ENCODE measurements around the gene BLOC1S6.
A peak's percentile ranks its signal among the peaks of the same experiment; 100 is the strongest.

BLOC1S6 gene, protein sequence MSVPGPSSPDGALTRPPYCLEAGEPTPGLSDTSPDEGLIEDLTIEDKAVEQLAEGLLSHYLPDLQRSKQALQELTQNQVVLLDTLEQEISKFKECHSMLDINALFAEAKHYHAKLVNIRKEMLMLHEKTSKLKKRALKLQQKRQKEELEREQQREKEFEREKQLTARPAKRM

DNA sequence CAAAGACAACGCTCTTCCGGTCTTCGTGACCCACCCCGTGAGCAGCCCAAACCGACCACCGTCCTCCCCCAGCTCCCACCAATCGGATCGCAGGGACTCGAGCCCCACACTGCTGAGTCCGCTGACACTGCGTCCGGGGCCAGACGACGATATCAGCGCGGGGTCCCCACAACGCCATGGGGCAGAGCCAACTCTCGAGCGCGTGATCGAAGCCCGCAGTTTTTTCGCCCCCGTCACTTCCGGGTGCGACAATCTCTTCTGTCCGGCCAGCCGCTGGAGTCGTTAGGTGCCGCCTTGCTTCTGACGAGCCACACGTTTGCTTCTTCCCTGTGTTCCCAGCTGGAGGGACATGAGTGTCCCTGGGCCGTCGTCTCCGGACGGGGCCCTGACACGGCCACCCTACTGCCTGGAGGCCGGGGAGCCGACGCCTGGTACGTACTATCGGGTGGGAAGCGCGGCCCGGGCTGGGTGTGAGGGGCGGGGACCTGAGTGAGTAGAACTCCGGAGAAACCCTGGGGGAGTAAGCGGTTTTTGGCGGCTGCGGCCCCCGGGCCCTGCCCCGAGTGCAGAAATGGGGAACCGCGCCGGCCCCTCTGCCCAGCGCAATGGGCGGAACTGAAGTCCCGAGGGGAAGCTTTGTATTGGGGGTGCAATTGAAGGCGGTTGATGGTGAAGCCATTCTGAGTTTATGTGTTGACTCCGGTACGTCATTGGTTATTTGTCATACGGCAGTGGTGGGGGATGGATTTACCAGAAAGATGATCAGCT, at the start of gene BLOC1S6:
Gene BLOC1S6, plus strand, starts transcription at position 285 of the 768 bp plus-strand sequence. Its CDS starts 65 bp downstream, at position 350.
- Histone ChIP-seq H3K9ac (ENCODE audit: low read length in 5 of 5) (peak within 1 kb of the TSS; percentile 97 to 99 (median 99)), H3K27ac (ENCODE audit: low read depth, low read length) (peak within 1 kb of the TSS; percentile 100)

DNA sequence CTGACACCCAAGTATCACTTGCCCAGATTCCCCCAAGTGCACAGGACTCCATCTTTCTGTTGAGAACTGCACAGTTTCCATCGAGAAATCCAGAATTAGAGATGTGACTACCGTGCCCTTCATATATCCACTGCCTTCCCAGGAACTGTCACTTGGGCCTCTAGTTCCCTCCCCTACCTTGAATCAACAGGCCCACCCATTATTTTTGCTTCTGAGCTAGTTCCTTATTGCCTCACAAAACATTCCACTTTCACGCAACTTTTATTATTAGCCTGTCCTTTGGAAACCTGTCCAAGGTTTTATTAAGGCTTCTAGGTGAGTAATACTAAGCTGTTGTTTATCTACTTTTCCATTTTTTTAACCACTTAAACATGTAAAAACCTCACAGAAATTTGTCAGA, 47.5 kb upstream of the BLOC1S6 start:
- Histone ChIP-seq H3K4me3 (ENCODE audit: low read depth in 1 of 5, low read length in 5 of 5) (no peak overlapping the region), H3K9ac (ENCODE audit: low read length in 5 of 5) (no peak overlapping the region), H3K27me3 (ENCODE audit: control insufficient read depth in 5 of 5, insufficient read depth in 4 of 5, low read length in 5 of 5) (no peaks in the 10 kb centered on the region), H3K9me3 (ENCODE audit: control insufficient read depth in 5 of 5, low read length in 5 of 5) (no peaks in the 10 kb centered on the region), H3K4me1 (ENCODE audit: control insufficient read depth in 5 of 5, insufficient read depth in 5 of 5, low read length in 5 of 5) (no peaks in the 10 kb centered on the region), H3K27ac (ENCODE audit: low read depth, low read length) (no peak overlapping the region), H3K36me3 (ENCODE audit: control insufficient read depth in 5 of 5, insufficient read depth in 5 of 5, low read length in 5 of 5) (no peaks in the 10 kb centered on the region)

More for the DNA sequence above, at the start of gene BLOC1S6:
- no peaks in the 10 kb centered on the region for H3K27me3 ChIP-seq (ENCODE audit: control insufficient read depth in 5 of 5, insufficient read depth in 4 of 5, low read length in 5 of 5)
- H3K4me1 ChIP-seq (ENCODE audit: control insufficient read depth in 5 of 5, insufficient read depth in 5 of 5, low read length in 5 of 5): peaks cover 11 to 38% (median 28%) of the 10 kb centered on the region in 5 donors
- no peaks in the 10 kb centered on the region for H3K9me3 ChIP-seq (ENCODE audit: control insufficient read depth in 5 of 5, low read length in 5 of 5)
- no peaks in the 10 kb centered on the region for H3K36me3 ChIP-seq (ENCODE audit: control insufficient read depth in 5 of 5, insufficient read depth in 5 of 5, low read length in 5 of 5)
- peak within 1 kb of the TSS; percentile 79 to 95 (median 90) for H3K4me3 ChIP-seq (ENCODE audit: low read depth in 1 of 5, low read length in 5 of 5)

DNA sequence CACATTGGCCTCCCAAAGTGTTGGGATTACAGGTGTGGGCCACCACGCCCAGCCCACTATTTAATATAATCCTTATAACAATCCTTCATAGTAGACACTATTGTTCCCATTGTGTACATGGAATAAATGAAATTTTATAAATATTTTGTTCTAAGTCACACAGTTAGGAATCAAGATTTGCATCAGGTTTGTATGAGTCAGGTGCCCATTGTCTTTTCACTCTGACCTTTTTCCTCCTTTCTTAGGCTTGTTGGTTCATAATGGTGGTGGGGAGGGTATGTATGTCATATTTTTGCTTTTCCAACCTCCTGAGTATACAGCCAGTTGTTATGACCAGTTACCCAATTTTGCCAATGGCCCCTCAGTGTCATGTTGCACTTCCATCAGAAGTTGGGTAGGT, 46.6 kb upstream of the BLOC1S6 start:
- H3K27ac ChIP-seq (ENCODE audit: low read depth, low read length): no peak overlapping the region
- H3K9me3 ChIP-seq (ENCODE audit: control insufficient read depth in 5 of 5, low read length in 5 of 5): no peaks in the 10 kb centered on the region
- no peaks in the 10 kb centered on the region for H3K27me3 ChIP-seq (ENCODE audit: control insufficient read depth in 5 of 5, insufficient read depth in 4 of 5, low read length in 5 of 5)
- no peak overlapping the region for H3K4me3 ChIP-seq (ENCODE audit: low read depth in 1 of 5, low read length in 5 of 5)
- no peak overlapping the region for H3K9ac ChIP-seq (ENCODE audit: low read length in 5 of 5)
- no peaks in the 10 kb centered on the region for H3K4me1 ChIP-seq (ENCODE audit: control insufficient read depth in 5 of 5, insufficient read depth in 5 of 5, low read length in 5 of 5)
- no peaks in the 10 kb centered on the region for H3K36me3 ChIP-seq (ENCODE audit: control insufficient read depth in 5 of 5, insufficient read depth in 5 of 5, low read length in 5 of 5)

DNA sequence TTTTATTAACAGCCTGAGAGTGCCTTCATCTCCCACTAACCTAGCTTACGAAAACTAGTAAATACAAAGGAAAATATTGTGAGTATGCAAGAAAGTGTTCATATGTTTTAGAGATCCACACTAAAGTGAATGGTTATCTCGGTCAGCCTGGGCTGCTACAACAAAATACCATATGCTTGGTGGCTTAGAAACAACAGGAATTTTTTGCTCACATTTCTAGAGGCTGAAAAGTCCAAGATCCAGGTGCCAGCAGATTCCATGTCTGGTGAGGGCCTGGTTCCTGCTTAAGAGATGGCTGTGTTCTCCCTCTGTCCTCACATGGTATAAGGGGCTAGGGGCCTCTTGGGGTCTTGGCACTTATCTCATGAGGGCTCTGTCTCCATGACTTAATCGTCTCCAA, 44.1 kb upstream of the BLOC1S6 start:
- H3K4me1 ChIP-seq (ENCODE audit: control insufficient read depth in 5 of 5, insufficient read depth in 5 of 5, low read length in 5 of 5): no peaks in the 10 kb centered on the region
- no peak overlapping the region for H3K9ac ChIP-seq (ENCODE audit: low read length in 5 of 5)
- peaks cover 0 to 2% (median 0%) of the 10 kb centered on the region in 5 donors for H3K27me3 ChIP-seq (ENCODE audit: control insufficient read depth in 5 of 5, insufficient read depth in 4 of 5, low read length in 5 of 5)
- no peak overlapping the region for H3K4me3 ChIP-seq (ENCODE audit: low read depth in 1 of 5, low read length in 5 of 5)
- no peaks in the 10 kb centered on the region for H3K36me3 ChIP-seq (ENCODE audit: control insufficient read depth in 5 of 5, insufficient read depth in 5 of 5, low read length in 5 of 5)
- H3K9me3 ChIP-seq (ENCODE audit: control insufficient read depth in 5 of 5, low read length in 5 of 5): no peaks in the 10 kb centered on the region
- H3K27ac ChIP-seq (ENCODE audit: low read depth, low read length): no peak overlapping the region

DNA sequence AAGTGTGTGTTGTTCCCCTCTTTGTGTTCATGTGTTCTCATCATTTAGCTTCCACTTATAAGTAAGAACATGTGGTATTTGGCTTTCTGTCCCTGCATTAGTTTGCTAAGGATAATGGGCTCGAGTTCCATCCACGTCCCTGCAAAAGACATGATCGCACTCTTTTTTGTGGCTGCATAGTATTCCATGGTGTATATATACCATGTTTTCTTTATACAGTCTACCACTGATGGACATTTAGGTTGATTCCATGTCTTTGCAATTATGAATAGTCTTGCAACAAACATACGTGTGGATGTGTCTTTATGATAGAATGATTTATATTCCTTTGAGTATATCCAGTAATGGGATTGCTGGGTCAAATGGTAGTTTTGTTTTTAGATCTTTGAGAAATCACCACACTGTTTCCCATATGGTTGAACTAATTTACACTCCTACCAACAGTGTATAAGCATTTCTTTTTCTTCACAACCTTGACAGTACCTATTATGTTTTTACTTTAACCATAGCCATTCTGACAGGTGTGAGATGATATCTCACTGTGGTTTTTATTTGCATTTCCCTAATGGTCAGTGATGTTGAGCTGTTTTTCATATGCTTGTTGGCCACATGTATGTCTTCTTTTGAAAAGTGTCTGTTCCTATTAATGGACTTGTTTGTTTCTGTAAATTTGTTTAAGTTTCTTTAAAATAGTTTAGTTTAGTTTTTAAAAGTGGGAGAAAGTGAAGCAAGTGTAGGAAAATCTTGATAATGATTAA, 42.7 kb upstream of the BLOC1S6 start:
- no peaks in the 10 kb centered on the region for H3K9me3 ChIP-seq (ENCODE audit: control insufficient read depth in 5 of 5, low read length in 5 of 5)
- H3K4me1 ChIP-seq (ENCODE audit: control insufficient read depth in 5 of 5, insufficient read depth in 5 of 5, low read length in 5 of 5): no peaks in the 10 kb centered on the region
- peaks cover 0 to 6% (median 0%) of the 10 kb centered on the region in 5 donors for H3K27me3 ChIP-seq (ENCODE audit: control insufficient read depth in 5 of 5, insufficient read depth in 4 of 5, low read length in 5 of 5)
- H3K4me3 ChIP-seq (ENCODE audit: low read depth in 1 of 5, low read length in 5 of 5): no peak overlapping the region
- no peaks in the 10 kb centered on the region for H3K36me3 ChIP-seq (ENCODE audit: control insufficient read depth in 5 of 5, insufficient read depth in 5 of 5, low read length in 5 of 5)
- no peak overlapping the region for H3K9ac ChIP-seq (ENCODE audit: low read length in 5 of 5)
- no peak overlapping the region for H3K27ac ChIP-seq (ENCODE audit: low read depth, low read length)

DNA sequence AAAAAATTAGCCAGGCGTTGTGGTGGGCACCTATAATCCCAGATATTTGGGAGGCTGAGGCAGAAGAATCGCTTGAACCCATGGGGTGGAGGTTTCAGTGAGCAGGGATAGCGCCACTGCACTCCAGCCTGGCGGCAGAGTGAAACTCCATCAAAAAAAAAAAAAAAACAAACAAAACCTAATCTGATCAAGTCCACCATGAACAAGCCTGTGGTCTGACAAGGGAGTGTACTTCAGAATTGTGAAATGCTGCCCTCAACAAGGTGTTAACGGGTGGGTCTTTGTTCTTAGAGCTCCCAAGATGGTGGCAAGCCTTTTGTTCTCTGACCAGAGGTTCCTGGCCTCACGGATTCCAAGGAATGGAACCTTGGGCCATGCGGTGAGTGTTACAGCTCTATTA, 40.4 kb upstream of the BLOC1S6 start:
- Histone ChIP-seq H3K9me3 (ENCODE audit: control insufficient read depth in 5 of 5, low read length in 5 of 5) (no peaks in the 10 kb centered on the region), H3K4me3 (ENCODE audit: low read depth in 1 of 5, low read length in 5 of 5) (no peak overlapping the region), H3K9ac (ENCODE audit: low read length in 5 of 5) (no peak overlapping the region), H3K36me3 (ENCODE audit: control insufficient read depth in 5 of 5, insufficient read depth in 5 of 5, low read length in 5 of 5) (no peaks in the 10 kb centered on the region), H3K4me1 (ENCODE audit: control insufficient read depth in 5 of 5, insufficient read depth in 5 of 5, low read length in 5 of 5) (no peaks in the 10 kb centered on the region), H3K27me3 (ENCODE audit: control insufficient read depth in 5 of 5, insufficient read depth in 4 of 5, low read length in 5 of 5) (peaks cover 0 to 6% (median 0%) of the 10 kb centered on the region in 5 donors), H3K27ac (ENCODE audit: low read depth, low read length) (no peak overlapping the region)

DNA sequence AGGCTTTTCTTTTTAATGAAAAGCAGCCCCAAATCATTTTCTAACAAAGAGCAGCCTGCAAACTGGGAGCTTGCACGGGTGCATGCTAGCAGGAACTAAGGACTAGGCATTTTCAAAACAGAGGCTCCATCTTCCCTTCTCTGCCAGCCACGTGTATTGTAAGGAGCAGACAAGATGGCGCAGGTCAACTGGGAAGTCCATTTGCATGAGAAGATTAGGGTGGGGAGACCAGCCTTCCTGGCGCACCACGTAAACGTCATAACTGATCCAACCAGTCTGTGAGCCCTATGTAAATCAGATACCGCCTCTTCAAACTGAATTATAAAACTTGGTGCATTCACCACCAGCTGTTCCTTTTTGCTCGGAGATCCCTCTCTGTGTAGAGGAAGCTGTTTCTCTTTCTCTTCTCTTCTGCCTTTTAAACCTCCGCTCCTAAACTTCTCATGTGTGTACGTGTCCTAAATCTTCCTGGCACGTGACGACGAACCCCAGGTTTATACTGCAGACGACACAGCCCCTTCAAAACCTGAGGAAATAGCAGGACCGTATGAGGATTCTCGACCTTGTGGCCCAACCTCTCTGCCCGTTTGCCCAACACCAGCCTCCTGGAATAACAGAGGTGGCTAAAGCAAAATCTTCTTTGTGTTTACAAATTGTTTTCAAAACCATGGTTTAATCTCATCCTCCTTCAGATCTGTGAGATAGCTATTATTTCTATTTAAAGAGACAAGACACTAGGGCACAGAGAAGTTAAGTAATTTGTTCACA, 38.2 kb upstream of the BLOC1S6 start:
- Histone ChIP-seq H3K36me3 (ENCODE audit: control insufficient read depth in 5 of 5, insufficient read depth in 5 of 5, low read length in 5 of 5) (no peaks in the 10 kb centered on the region), H3K9ac (ENCODE audit: low read length in 5 of 5) (no peak overlapping the region), H3K4me1 (ENCODE audit: control insufficient read depth in 5 of 5, insufficient read depth in 5 of 5, low read length in 5 of 5) (no peaks in the 10 kb centered on the region), H3K4me3 (ENCODE audit: low read depth in 1 of 5, low read length in 5 of 5) (no peak overlapping the region), H3K27me3 (ENCODE audit: control insufficient read depth in 5 of 5, insufficient read depth in 4 of 5, low read length in 5 of 5) (peaks cover 0 to 6% (median 0%) of the 10 kb centered on the region in 5 donors), H3K9me3 (ENCODE audit: control insufficient read depth in 5 of 5, low read length in 5 of 5) (no peaks in the 10 kb centered on the region), H3K27ac (ENCODE audit: low read depth, low read length) (no peak overlapping the region)

DNA sequence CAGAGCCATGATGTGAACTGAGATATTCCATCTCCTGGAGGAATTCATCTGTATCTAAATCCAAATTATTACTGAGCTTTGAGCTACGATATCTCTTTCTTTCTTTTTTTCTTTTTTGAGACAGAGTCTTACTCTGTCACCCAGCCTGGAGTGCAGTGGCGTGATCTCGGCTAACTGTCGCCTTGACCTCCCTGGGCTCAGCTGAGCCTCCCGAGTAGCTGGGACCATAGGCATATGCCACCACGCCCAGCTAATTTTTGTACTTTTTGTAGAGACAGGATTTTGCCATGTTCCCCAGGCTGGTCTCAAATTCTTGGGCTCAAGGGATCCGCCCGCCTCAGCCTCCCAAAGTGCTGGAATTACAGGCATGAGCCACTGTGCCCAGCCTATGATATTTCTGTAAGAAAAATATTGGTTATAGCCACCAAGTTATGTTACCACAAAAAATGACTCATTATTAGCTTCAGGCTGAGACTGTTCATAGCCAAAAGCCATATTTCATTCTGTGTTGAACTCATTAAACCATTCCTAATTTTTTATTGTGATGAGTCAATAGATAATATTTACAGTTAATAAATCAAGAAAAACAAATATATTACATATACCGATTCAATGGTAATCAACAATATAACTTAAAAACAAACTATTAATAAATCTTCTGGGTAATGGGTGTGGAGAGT, 37.5 kb upstream of the BLOC1S6 start:
- Histone ChIP-seq H3K36me3 (ENCODE audit: control insufficient read depth in 5 of 5, insufficient read depth in 5 of 5, low read length in 5 of 5) (no peaks in the 10 kb centered on the region), H3K9ac (ENCODE audit: low read length in 5 of 5) (no peak overlapping the region), H3K27me3 (ENCODE audit: control insufficient read depth in 5 of 5, insufficient read depth in 4 of 5, low read length in 5 of 5) (peaks cover 0 to 6% (median 0%) of the 10 kb centered on the region in 5 donors), H3K4me1 (ENCODE audit: control insufficient read depth in 5 of 5, insufficient read depth in 5 of 5, low read length in 5 of 5) (no peaks in the 10 kb centered on the region), H3K4me3 (ENCODE audit: low read depth in 1 of 5, low read length in 5 of 5) (no peak overlapping the region), H3K9me3 (ENCODE audit: control insufficient read depth in 5 of 5, low read length in 5 of 5) (no peaks in the 10 kb centered on the region), H3K27ac (ENCODE audit: low read depth, low read length) (no peak overlapping the region)

DNA sequence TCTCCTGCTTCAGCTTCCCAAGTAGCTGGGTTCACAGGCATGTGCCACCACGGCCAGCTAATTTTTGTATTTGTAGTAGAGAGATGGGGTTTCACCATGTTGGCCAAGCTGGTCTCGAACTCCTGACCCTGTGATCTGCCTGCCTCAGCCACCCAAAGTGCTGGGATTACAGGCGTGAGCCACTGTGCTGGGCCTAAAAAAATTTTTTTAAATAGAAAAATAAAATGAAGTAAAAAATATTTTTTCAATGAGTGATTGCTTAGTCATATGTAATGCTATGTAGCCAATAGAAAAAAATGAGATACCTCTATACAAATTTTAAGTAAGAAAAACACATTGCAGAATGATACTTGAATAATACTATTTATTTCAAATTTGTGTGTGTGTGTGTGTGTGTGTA, 36.7 kb upstream of the BLOC1S6 start:
- Histone ChIP-seq H3K9me3 (ENCODE audit: control insufficient read depth in 5 of 5, low read length in 5 of 5) (no peaks in the 10 kb centered on the region), H3K4me1 (ENCODE audit: control insufficient read depth in 5 of 5, insufficient read depth in 5 of 5, low read length in 5 of 5) (no peaks in the 10 kb centered on the region), H3K4me3 (ENCODE audit: low read depth in 1 of 5, low read length in 5 of 5) (no peak overlapping the region), H3K36me3 (ENCODE audit: control insufficient read depth in 5 of 5, insufficient read depth in 5 of 5, low read length in 5 of 5) (no peaks in the 10 kb centered on the region), H3K27me3 (ENCODE audit: control insufficient read depth in 5 of 5, insufficient read depth in 4 of 5, low read length in 5 of 5) (peaks cover 0 to 6% (median 0%) of the 10 kb centered on the region in 5 donors), H3K9ac (ENCODE audit: low read length in 5 of 5) (no peak overlapping the region), H3K27ac (ENCODE audit: low read depth, low read length) (no peak overlapping the region)
